Frontal cortex (tissue), 4 donors: ENCODE data around the gene RNF224. TPM values are rescaled to one million over a fixed set of nuclear protein-coding genes. Genes with fewer than 3 reads are reported as not detected.

ENCODE experiments used
- DNase-seq, 2 donors: peaks; one replicate each; pipeline ENCODE4 v3.0.0; 2012; ENCODE audit warnings: low spot score in 2 of 2
- FAIRE-seq: peaks from 2 replicates; lab custom pipeline; 2012; peaks lifted over from hg19 to GRCh38; lab: Jason Lieb, UNC
- total RNA-seq: library from RNA; depleted of rRNA; stranded (reverse); fragments of >200 nt; gene quantifications from one replicate; pipeline ENCODE4 v1.2.3, GENCODE V29; 2014
- donor health status: control.
- donor health status: control.
- donor health status: control.

RNF224 gene
- total RNA-seq, 1 donor from 2014 or later, result not detected

- FAIRE-seq, result no peak
Measured at GRCh38 chr9:137212520-137212919, 14.8 kb upstream of the RNF224 start.

GRCh38 chr9:137213160-137214060 is 13.9 kb upstream of the RNF224 start:
- FAIRE-seq (no peak), DNase-seq (no peak)

More at GRCh38 chr9:137212520-137212919, 14.8 kb upstream of the RNF224 start:
- DNase-seq, result no peak

- DNase-seq (no peak), FAIRE-seq (no peak)
Measured at GRCh38 chr9:137214620-137215019, 12.7 kb upstream of the RNF224 start.

GRCh38 chr9:137215196-137215986 is 11.9 kb upstream of the RNF224 start:
- FAIRE-seq (no peak), DNase-seq (no peak)

GRCh38 chr9:137216188-137216965 is 10.9 kb upstream of the RNF224 start:
- DNase-seq, result no peak
- no peak for FAIRE-seq

GRCh38 chr9:137217276-137218211 is 9.8 kb upstream of the RNF224 start:
- no peak for FAIRE-seq
- DNase-seq, result peak in 1 of 2 donors; percentile 69

- no peak for FAIRE-seq
- DNase-seq, result no peak
Measured at GRCh38 chr9:137218212-137218753, 9.0 kb upstream of the RNF224 start.

- no peak for FAIRE-seq
Measured at GRCh38 chr9:137218754-137219271, 8.5 kb upstream of the RNF224 start.

GRCh38 chr9:137219757-137220316 is 7.5 kb upstream of the RNF224 start:
- FAIRE-seq, result no peak
- no peak for DNase-seq

More at GRCh38 chr9:137218754-137219271, 8.5 kb upstream of the RNF224 start:
- no peak for DNase-seq

- DNase-seq (no peak), FAIRE-seq (no peak)
Measured at GRCh38 chr9:137220317-137221094, 6.8 kb upstream of the RNF224 start.

GRCh38 chr9:137221095-137221505 is 6.2 kb upstream of the RNF224 start:
- FAIRE-seq (no peak), DNase-seq (no peak)

- DNase-seq (no peak), FAIRE-seq (no peak)
Measured at GRCh38 chr9:137221506-137222111, 5.7 kb upstream of the RNF224 start.

GRCh38 chr9:137222190-137223077 is 4.9 kb upstream of the RNF224 start, which contains the start of gene RNF208:
Gene RNF208, minus strand, starts transcription at chr9:137222240. Its CDS starts 1,028 bp downstream, at chr9:137221212.
- FAIRE-seq, result no peak
- DNase-seq, result peak in 1 of 2 donors; percentile 67

GRCh38 chr9:137223078-137223970 is 4.0 kb upstream of the RNF224 start:
- DNase-seq (peak; percentile 99 to 100), FAIRE-seq (peak; percentile 23)
